Fibroblast of the aortic adventitia (primary cell): ENCODE results near the gene CYP46A1. TPM values are rescaled to one million over a fixed set of nuclear protein-coding genes. Genes with fewer than 3 reads are reported as not detected.

Source experiments
- DNase-seq: peaks from one replicate; pipeline ENCODE4 v3.0.0-alpha.2; 2010; ENCODE audit warnings: low read depth
- H3K4me3 ChIP-seq: 2 replicates; pipeline ENCODE4 v1.5.1; 2011; ENCODE audit warnings: low read depth, mild to moderate bottlenecking, control low read depth, low read length, moderate library complexity
- total RNA-seq: library from RNA; depleted of rRNA; stranded (reverse); fragments of >200 nt; gene quantifications from 2 replicates; pipeline ENCODE4 v1.2.3, GENCODE V29; 2012; ENCODE audit warnings: low replicate concordance
- TF ChIP-seq, protein P1 (sequence below): IDR thresholded peaks from 2 replicates; pipeline ENCODE4 v1.5.1; 2011; ENCODE audit warnings: mild to moderate bottlenecking, low read length, control low read depth, inconsistent platforms; ENCODE audit not compliant: insufficient read depth

The CYP46A1 gene
- total RNA-seq, 1 donor, result 0.36 TPM

DNA sequence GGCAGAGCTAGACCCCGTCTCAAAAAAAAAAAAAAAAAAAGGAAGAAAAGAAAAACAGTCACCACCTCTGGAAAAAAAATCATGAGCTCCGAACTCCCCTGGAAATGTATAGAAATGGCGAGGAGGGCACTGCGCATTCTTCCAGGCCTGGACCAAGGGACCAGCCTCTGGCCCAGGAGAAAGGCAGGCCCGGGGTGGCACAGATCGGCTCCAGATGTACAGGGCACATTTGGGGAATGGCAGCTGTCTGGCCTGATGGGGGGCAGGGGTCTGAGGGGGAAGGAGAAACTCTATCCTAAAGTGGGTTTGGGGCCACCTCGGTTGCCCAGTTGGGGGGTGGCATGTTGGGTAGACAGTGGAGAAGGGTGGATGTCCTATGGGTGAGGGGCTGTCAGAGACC lies 63.1 kb downstream of the CYP46A1 start:
- TF ChIP-seq, protein P1, sequence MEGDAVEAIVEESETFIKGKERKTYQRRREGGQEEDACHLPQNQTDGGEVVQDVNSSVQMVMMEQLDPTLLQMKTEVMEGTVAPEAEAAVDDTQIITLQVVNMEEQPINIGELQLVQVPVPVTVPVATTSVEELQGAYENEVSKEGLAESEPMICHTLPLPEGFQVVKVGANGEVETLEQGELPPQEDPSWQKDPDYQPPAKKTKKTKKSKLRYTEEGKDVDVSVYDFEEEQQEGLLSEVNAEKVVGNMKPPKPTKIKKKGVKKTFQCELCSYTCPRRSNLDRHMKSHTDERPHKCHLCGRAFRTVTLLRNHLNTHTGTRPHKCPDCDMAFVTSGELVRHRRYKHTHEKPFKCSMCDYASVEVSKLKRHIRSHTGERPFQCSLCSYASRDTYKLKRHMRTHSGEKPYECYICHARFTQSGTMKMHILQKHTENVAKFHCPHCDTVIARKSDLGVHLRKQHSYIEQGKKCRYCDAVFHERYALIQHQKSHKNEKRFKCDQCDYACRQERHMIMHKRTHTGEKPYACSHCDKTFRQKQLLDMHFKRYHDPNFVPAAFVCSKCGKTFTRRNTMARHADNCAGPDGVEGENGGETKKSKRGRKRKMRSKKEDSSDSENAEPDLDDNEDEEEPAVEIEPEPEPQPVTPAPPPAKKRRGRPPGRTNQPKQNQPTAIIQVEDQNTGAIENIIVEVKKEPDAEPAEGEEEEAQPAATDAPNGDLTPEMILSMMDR, result no peak
- DNase-seq, result no peak
- H3K4me3 ChIP-seq, result no peak overlapping the region

- TF ChIP-seq, protein P1, result no peak
- no peak for DNase-seq
These were observed 63.7 kb downstream of the CYP46A1 start for GRCh38 chr14:99747582-99748330.

GRCh38 chr14:99748529-99748928 lies 64.4 kb downstream of the CYP46A1 start:
- H3K4me3 ChIP-seq, result no peak overlapping the region
- DNase-seq, result no peak
- TF ChIP-seq, protein P1, result no peak

More at GRCh38 chr14:99747582-99748330, 63.7 kb downstream of the CYP46A1 start:
- no peak overlapping the region for H3K4me3 ChIP-seq

GRCh38 chr14:99749142-99749541 lies 65.0 kb downstream of the CYP46A1 start:
- H3K4me3 ChIP-seq, result no peak overlapping the region
- TF ChIP-seq, protein P1, result peak; percentile 45
- no peak for DNase-seq

- TF ChIP-seq, protein P1, result no peak
- H3K4me3 ChIP-seq, result no peak overlapping the region
- peak; percentile 60 for DNase-seq
These were observed 65.9 kb downstream of the CYP46A1 start for GRCh38 chr14:99749763-99750715.

DNA sequence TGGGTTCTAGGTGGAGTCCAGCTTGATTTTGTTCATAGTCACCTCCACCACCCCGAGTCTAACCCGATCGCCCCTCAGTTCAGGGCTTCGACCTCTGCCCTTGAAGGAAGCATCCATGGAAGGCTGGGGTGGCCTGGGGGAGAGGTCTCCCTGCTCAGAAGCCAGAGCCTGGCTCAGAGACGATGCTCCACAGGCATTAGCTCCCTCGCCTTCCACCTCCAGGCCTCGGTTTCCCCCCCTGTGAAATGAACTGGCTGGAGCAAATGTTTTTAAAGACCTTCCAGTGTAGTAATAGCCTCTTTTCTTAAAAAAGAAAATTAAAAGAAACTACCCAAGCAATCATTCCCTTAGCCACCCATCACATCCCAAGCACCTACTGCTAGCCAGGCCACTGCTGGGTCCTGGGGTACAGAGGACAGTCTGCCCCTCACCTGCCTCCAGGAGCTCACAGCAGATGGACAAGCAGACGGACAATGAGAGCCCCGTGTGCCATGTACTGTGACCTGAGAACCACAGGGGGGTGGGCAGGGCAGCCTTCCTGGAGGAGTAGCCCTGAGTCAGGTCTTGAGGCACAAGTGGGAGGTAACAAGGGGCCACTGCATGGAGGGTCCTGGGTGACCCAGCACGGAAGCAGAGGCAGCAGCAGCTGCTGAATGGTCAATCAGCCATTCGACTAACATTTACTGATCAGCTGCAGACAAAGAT lies 66.8 kb downstream of the CYP46A1 start:
- no peak for DNase-seq
- H3K4me3 ChIP-seq, result no peak overlapping the region
- TF ChIP-seq, protein P1, result no peak
